DND-41 (cell line): ENCODE measurements around the gene SRCAP.

ENCODE experiments used
- EZH2 ChIP-seq: IDR thresholded peaks from 3 replicates; pipeline ENCODE4 v1.6.1; 2012; ENCODE audit warnings: borderline replicate concordance, low read depth, mild to moderate bottlenecking, moderate library complexity, low read length, inconsistent platforms; ENCODE audit not compliant: severe bottlenecking
- TF ChIP-seq, protein P1 (sequence below): IDR thresholded peaks from 2 replicates; pipeline ENCODE4 v1.5.1; 2012; ENCODE audit warnings: borderline replicate concordance, low read length, moderate library complexity, mild to moderate bottlenecking; ENCODE audit not compliant: poor library complexity, severe bottlenecking; ENCODE audit errors: extremely low read depth

DNA sequence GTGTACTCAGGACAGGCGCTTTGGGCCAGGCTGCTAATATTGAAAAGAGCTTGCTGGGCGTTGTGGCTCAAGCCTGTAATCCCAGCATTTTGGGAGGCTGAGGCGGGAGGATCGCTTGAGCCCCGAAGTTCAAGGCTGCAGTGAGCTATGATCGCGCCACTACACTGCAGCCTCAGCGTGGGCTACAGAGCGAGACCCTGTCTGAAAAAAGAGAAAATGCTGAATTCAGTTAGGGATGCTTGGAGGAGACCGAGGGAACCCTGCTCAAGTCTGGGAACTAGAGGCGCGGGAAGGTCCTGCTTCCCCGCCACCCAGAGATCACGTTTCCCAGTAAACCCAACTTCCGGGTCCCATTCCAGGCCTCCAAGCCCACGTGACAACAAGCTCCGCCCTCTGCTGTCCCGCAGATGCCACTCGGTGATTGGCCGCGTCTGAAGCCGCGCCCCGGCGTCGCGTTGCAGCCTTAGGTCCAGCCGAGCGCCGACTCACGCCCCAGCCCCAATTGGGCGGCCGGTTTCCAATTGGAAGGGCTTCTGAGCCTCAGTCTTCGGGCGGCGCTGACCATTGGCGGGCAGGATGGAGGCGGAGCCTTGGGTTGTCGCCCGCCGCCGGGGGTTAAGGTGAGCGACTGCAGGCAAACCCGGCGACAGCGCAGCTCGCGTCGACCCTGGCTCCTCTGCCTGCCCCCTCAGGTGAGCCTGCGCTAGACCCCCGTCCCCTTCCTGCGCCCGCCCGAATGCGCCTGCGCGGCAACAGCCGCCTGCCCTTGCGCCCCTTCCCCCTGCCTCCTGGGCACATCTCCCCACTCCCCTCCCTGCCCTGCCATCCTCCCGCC lies 49.0 kb downstream of the SRCAP start, which contains the start of gene PHKG2:
- TF ChIP-seq EZH2, result no peak
- TF ChIP-seq, protein P1, sequence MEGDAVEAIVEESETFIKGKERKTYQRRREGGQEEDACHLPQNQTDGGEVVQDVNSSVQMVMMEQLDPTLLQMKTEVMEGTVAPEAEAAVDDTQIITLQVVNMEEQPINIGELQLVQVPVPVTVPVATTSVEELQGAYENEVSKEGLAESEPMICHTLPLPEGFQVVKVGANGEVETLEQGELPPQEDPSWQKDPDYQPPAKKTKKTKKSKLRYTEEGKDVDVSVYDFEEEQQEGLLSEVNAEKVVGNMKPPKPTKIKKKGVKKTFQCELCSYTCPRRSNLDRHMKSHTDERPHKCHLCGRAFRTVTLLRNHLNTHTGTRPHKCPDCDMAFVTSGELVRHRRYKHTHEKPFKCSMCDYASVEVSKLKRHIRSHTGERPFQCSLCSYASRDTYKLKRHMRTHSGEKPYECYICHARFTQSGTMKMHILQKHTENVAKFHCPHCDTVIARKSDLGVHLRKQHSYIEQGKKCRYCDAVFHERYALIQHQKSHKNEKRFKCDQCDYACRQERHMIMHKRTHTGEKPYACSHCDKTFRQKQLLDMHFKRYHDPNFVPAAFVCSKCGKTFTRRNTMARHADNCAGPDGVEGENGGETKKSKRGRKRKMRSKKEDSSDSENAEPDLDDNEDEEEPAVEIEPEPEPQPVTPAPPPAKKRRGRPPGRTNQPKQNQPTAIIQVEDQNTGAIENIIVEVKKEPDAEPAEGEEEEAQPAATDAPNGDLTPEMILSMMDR, result no peak
